ENCODE results near the gene NINJ1. TPM values are rescaled to one million over a fixed set of nuclear protein-coding genes. Genes with fewer than 3 reads are reported as not detected.
A peak's percentile ranks its signal among the peaks of the same experiment; 100 is the strongest.

NINJ1 gene
- total and polyA plus RNA-seq, 4 experiments from 2014 or later = 31.1 to 92.4 (median 53.5) TPM

GRCh38 chr9:93114169-93114983 is 19.7 kb downstream of the NINJ1 start:
- no peak overlapping the region for H3K27ac ChIP-seq (ENCODE audit: low read depth, low read length)
- DNase-seq = peak in 1 of 5 donors; percentile 36

GRCh38 chr9:93112864-93113389 is 21.1 kb downstream of the NINJ1 start:
- CTCF ChIA-PET (ENCODE audit: partially characterized antibody) = interaction anchor here (1.0 kb wide), 1 partner anchor 190 kb away, joined by 3 read pairs; no protein-coding TSS in a partner anchor
- peak in 1 of 5 donors; percentile 42 for DNase-seq

More at GRCh38 chr9:93114169-93114983, 19.7 kb downstream of the NINJ1 start:
- H3K9me3 ChIP-seq (ENCODE audit: control insufficient read depth in 1 of 2, low read length in 2 of 2) = no peaks in the 10 kb centered on the region
- no peaks in the 10 kb centered on the region for H3K27me3 ChIP-seq (ENCODE audit: insufficient read depth, low read length)
- Mint-ChIP-seq H3K27me3 (no peaks in the 10 kb centered on the region), H3K27ac (peak overlapping the region in 6 of 7 donors; percentile 36 to 80 (median 67)), H3K4me3 (peak overlapping the region in 1 of 8 donors; percentile 11), H3K9me3 (no peaks in the 10 kb centered on the region), H3K36me3 (peaks cover 4 to 27% of the 10 kb centered on the region in 2 donors), H3K4me1 (peaks cover 4 to 17% (median 11%) of the 10 kb centered on the region in 4 donors)
- intact Hi-C loops (cut with micrococcal nuclease) = no loop called here
- H3K4me3 ChIP-seq (ENCODE audit: low read length in 2 of 2) = no peak overlapping the region
- H3K4me1 ChIP-seq (ENCODE audit: insufficient read depth, low read length) = peaks cover 11% of the 10 kb centered on the region
- H3K36me3 ChIP-seq (ENCODE audit: insufficient read depth, low read length) = peaks cover 27% of the 10 kb centered on the region
- ChIA-PET CTCF (ENCODE audit: partially characterized antibody) (no interaction called here), POLR2A (ENCODE audit: partially characterized antibody) (interaction anchor here (2.0 kb wide), 1 partner anchor 19 kb away, joined by 6 read pairs; the partner anchor contains the start of gene NINJ1)

GRCh38 chr9:93112116-93112863 is 21.8 kb downstream of the NINJ1 start:
- H3K4me3 ChIP-seq (ENCODE audit: low read length in 2 of 2) = no peak overlapping the region
- POLR2A ChIA-PET (ENCODE audit: partially characterized antibody) = interaction anchor here (0.6 to 1.7 kb wide), 3 partner anchors 17 to 32 kb away, joined by 3 read pairs; no protein-coding TSS in a partner anchor
- Mint-ChIP-seq H3K27ac (peak overlapping the region in 2 of 7 donors; percentile 4 to 21), H3K4me3 (no peak overlapping the region), H3K27me3 (no peaks in the 10 kb centered on the region), H3K4me1 (peaks cover 6 to 31% (median 20%) of the 10 kb centered on the region in 4 donors), H3K9me3 (no peaks in the 10 kb centered on the region), H3K36me3 (peaks cover 13 to 39% of the 10 kb centered on the region in 2 donors)
- no peaks in the 10 kb centered on the region for H3K9me3 ChIP-seq (ENCODE audit: control insufficient read depth in 1 of 2, low read length in 2 of 2)
- peak in 1 of 5 donors; percentile 31 for DNase-seq
- CTCF ChIA-PET (ENCODE audit: partially characterized antibody) = interaction anchor here (1.0 to 1.1 kb wide), 2 partner anchors 188 to 190 kb away, joined by 3 to 4 read pairs; no protein-coding TSS in a partner anchor
- H3K4me1 ChIP-seq (ENCODE audit: insufficient read depth, low read length) = peaks cover 29% of the 10 kb centered on the region
- peaks cover 27% of the 10 kb centered on the region for H3K36me3 ChIP-seq (ENCODE audit: insufficient read depth, low read length)
- intact Hi-C loops (cut with micrococcal nuclease) = no loop called here
- H3K27ac ChIP-seq (ENCODE audit: low read depth, low read length) = no peak overlapping the region
- H3K27me3 ChIP-seq (ENCODE audit: insufficient read depth, low read length) = no peaks in the 10 kb centered on the region

More at GRCh38 chr9:93112864-93113389, 21.1 kb downstream of the NINJ1 start:
- H3K27me3 Mint-ChIP-seq = no peaks in the 10 kb centered on the region
- no peak overlapping the region for H3K4me3 Mint-ChIP-seq
- peak overlapping the region in 3 of 7 donors; percentile 4 to 57 (median 41) for H3K27ac Mint-ChIP-seq
- H3K9me3 ChIP-seq (ENCODE audit: control insufficient read depth in 1 of 2, low read length in 2 of 2) = no peaks in the 10 kb centered on the region
- no peaks in the 10 kb centered on the region for H3K27me3 ChIP-seq (ENCODE audit: insufficient read depth, low read length)
- peaks cover 9 to 36% of the 10 kb centered on the region in 2 donors for H3K36me3 Mint-ChIP-seq
- no peaks in the 10 kb centered on the region for H3K9me3 Mint-ChIP-seq
- peaks cover 27% of the 10 kb centered on the region for H3K36me3 ChIP-seq (ENCODE audit: insufficient read depth, low read length)
- H3K4me3 ChIP-seq (ENCODE audit: low read length in 2 of 2) = no peak overlapping the region
- H3K4me1 ChIP-seq (ENCODE audit: insufficient read depth, low read length) = peaks cover 22% of the 10 kb centered on the region
- no peak overlapping the region for H3K27ac ChIP-seq (ENCODE audit: low read depth, low read length)
- POLR2A ChIA-PET (ENCODE audit: partially characterized antibody) = interaction anchor here (0.6 to 1.7 kb wide), 4 partner anchors 16 to 454 kb away, joined by 3 read pairs; no protein-coding TSS in a partner anchor
- peaks cover 5 to 25% (median 16%) of the 10 kb centered on the region in 4 donors for H3K4me1 Mint-ChIP-seq
- intact Hi-C loops (cut with micrococcal nuclease) = no loop called here

GRCh38 chr9:93111371-93112115 is 22.5 kb downstream of the NINJ1 start:
- Mint-ChIP-seq H3K9me3 (no peaks in the 10 kb centered on the region), H3K27ac (peak overlapping the region in 1 of 7 donors; percentile 74), H3K4me3 (no peak overlapping the region), H3K4me1 (peaks cover 14 to 39% (median 27%) of the 10 kb centered on the region in 4 donors), H3K36me3 (peaks cover 13 to 39% of the 10 kb centered on the region in 2 donors), H3K27me3 (no peaks in the 10 kb centered on the region)
- no peak overlapping the region for H3K4me3 ChIP-seq (ENCODE audit: low read length in 2 of 2)
- CTCF ChIA-PET (ENCODE audit: partially characterized antibody) = interaction anchor here (1.1 kb wide), 1 partner anchor 189 kb away, joined by 4 read pairs; no protein-coding TSS in a partner anchor
- H3K9me3 ChIP-seq (ENCODE audit: control insufficient read depth in 1 of 2, low read length in 2 of 2) = no peaks in the 10 kb centered on the region
- POLR2A ChIA-PET (ENCODE audit: partially characterized antibody) = interaction anchor here (1.7 kb wide), 1 partner anchor 33 kb away, joined by 3 read pairs; no protein-coding TSS in a partner anchor
- H3K27ac ChIP-seq (ENCODE audit: low read depth, low read length) = no peak overlapping the region
- H3K4me1 ChIP-seq (ENCODE audit: insufficient read depth, low read length) = peaks cover 36% of the 10 kb centered on the region
- H3K36me3 ChIP-seq (ENCODE audit: insufficient read depth, low read length) = peaks cover 27% of the 10 kb centered on the region
- no peaks in the 10 kb centered on the region for H3K27me3 ChIP-seq (ENCODE audit: insufficient read depth, low read length)
- DNase-seq = peak in 1 of 5 donors; percentile 22
- intact Hi-C loops (cut with micrococcal nuclease) = no loop called here

GRCh38 chr9:93111001-93111370 is 23.1 kb downstream of the NINJ1 start:
- peaks cover 16 to 44% (median 31%) of the 10 kb centered on the region in 4 donors for H3K4me1 Mint-ChIP-seq
- no peaks in the 10 kb centered on the region for H3K27me3 Mint-ChIP-seq
- no peaks in the 10 kb centered on the region for H3K27me3 ChIP-seq (ENCODE audit: insufficient read depth, low read length)
- no peak for DNase-seq
- H3K4me1 ChIP-seq (ENCODE audit: insufficient read depth, low read length) = peaks cover 42% of the 10 kb centered on the region
- ChIA-PET CTCF (ENCODE audit: partially characterized antibody) (interaction anchor here (0.8 kb wide), 1 partner anchor 154 kb away, joined by 4 read pairs; no protein-coding TSS in a partner anchor), POLR2A (ENCODE audit: partially characterized antibody) (interaction anchor here (1.7 kb wide), 1 partner anchor 33 kb away, joined by 3 read pairs; no protein-coding TSS in a partner anchor)
- H3K9me3 ChIP-seq (ENCODE audit: control insufficient read depth in 1 of 2, low read length in 2 of 2) = no peaks in the 10 kb centered on the region
- no peak overlapping the region for H3K27ac ChIP-seq (ENCODE audit: low read depth, low read length)
- intact Hi-C loops (cut with micrococcal nuclease) = no loop called here
- peaks cover 13 to 39% of the 10 kb centered on the region in 2 donors for H3K36me3 Mint-ChIP-seq
- peaks cover 27% of the 10 kb centered on the region for H3K36me3 ChIP-seq (ENCODE audit: insufficient read depth, low read length)
- H3K4me3 ChIP-seq (ENCODE audit: low read length in 2 of 2) = no peak overlapping the region
- H3K27ac Mint-ChIP-seq = peak overlapping the region in 3 of 7 donors; percentile 42 to 74 (median 62)
- H3K9me3 Mint-ChIP-seq = no peaks in the 10 kb centered on the region
- H3K4me3 Mint-ChIP-seq = peak overlapping the region in 1 of 8 donors; percentile 49

GRCh38 chr9:93110311-93110855 is 23.7 kb downstream of the NINJ1 start:
- Mint-ChIP-seq H3K4me1 (peaks cover 18 to 50% (median 37%) of the 10 kb centered on the region in 4 donors), H3K9me3 (peaks cover 0 to 4% (median 0%) of the 10 kb centered on the region in 8 donors), H3K36me3 (peaks cover 17 to 42% of the 10 kb centered on the region in 2 donors), H3K4me3 (no peak overlapping the region), H3K27ac (peak overlapping the region in 2 of 7 donors; percentile 68 to 74), H3K27me3 (no peaks in the 10 kb centered on the region)
- ChIA-PET CTCF (ENCODE audit: partially characterized antibody) (interaction anchor here (0.8 to 5.7 kb wide), 16 partner anchors 8 to 456 kb away, joined by 3 to 68 read pairs (median 8); partner anchors contain the start of gene NINJ1), POLR2A (ENCODE audit: partially characterized antibody) (interaction anchor here (0.7 kb wide), 1 partner anchor 92 kb away, joined by 3 read pairs; no protein-coding TSS in a partner anchor)
- Histone ChIP-seq H3K4me1 (ENCODE audit: insufficient read depth, low read length) (peaks cover 48% of the 10 kb centered on the region), H3K4me3 (ENCODE audit: low read length in 2 of 2) (no peak overlapping the region), H3K9me3 (ENCODE audit: control insufficient read depth in 1 of 2, low read length in 2 of 2) (no peaks in the 10 kb centered on the region), H3K27ac (ENCODE audit: low read depth, low read length) (no peak overlapping the region), H3K27me3 (ENCODE audit: insufficient read depth, low read length) (no peaks in the 10 kb centered on the region), H3K36me3 (ENCODE audit: insufficient read depth, low read length) (peaks cover 27% of the 10 kb centered on the region)
- DNase-seq = peak in 1 of 5 donors; percentile 34
- intact Hi-C loops (cut with micrococcal nuclease) = no loop called here
